ENCODE measurements around the gene SNAPC2. TPM values are rescaled to one million over a fixed set of nuclear protein-coding genes. Genes with fewer than 3 reads are reported as not detected.

Gene SNAPC2
- total RNA-seq, 1 experiment from 2014 or later, result 33.7 TPM

DNA sequence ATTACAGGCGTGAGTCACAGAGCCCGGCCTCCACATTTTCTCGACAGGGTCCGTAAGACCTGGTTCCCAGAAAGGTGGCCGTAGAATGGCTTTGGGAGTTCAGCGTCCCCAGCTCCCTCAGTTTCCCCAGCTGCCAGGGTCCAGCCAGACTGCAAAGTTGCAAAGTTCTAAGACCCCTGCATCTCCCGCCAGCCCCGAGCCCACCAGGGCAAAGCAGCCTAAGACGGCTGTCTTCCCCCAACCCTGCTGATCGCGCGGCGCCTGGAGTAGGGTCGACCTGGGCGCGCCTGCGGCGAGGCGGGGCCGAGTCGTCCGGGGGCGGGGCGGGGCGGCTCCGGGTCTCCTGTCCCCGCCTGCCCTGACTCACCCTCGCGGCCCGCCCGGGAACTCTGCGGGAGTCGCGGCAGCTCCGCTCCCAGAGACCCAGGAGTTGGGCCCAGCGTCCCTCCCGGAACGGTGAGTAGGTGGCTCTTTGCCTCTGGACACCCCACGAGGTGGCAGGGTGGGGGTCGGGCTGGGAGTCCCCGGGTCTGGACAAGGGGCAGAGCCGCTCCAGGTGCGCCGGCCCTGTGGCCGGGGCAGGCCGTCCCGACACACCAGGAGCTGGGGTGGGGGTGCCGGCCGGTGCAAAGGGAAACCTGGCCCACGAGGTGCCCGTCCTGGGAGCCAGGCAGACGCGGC, 31.9 kb upstream of the SNAPC2 start, which contains the start of gene LRRC8E:
LRRC8E (plus strand) TSS at position 366 of the 681 bp plus-strand sequence. CDS start 7,094 bp downstream, outside the sequence.
- DNase-seq (ENCODE audit: low read depth), result peak; percentile 94

DNA sequence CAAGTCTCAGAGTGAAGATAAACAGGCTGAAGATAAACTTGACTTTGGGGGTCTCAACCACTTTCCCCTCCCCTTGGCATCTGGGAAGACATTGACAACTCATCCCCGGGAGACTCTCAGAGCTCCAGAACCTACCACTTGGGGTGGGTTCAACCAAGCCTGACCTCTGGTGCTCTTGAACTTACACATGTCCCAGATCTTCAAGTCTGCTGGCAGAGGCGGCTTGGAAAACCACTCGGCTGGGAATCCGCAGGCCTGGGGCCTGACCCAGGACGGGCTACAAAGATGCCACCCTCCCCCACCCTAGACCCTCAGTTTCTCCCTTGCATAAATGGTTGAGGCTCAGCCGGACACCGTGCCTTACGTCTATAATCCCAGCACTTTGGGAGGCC, 31.3 kb upstream of the SNAPC2 start:
- DNase-seq (ENCODE audit: low read depth), result no peak

DNA sequence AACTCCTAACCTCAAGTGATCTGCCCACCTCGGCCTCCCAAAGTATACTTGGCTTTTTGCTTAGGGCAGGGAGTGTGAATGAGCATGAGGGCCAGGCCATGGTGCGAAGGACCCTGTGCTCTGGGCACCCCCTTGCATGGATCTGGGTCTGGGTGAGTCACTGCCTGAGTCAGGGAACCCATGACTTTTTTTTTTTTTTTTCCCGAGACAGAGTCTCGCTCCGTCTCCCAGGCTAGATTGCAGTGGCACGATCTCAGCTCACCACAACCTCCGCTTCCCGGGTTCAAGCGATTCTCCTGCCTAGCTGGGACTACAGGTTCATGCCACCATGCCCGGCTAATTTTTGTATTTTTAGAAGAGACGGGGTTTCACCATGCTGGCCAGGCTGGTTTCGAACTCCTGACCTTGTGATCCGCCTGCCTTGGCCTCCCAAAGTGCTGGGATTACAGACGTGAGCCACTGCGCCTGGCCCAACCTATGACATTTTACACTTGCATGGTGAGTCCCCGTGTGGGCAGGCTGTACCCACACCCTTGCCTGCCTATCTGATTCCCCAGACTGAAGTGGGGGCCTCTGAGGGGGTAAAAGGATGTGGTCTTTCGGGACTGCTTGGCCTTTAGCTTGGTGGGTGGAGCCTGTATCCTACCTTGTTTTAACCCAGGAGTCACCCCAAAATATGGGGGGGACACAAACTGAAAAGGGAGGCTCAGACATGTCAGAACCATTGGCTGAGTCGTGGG, 26.6 kb upstream of the SNAPC2 start:
- DNase-seq (ENCODE audit: low read depth), result peak; percentile 88

DNA sequence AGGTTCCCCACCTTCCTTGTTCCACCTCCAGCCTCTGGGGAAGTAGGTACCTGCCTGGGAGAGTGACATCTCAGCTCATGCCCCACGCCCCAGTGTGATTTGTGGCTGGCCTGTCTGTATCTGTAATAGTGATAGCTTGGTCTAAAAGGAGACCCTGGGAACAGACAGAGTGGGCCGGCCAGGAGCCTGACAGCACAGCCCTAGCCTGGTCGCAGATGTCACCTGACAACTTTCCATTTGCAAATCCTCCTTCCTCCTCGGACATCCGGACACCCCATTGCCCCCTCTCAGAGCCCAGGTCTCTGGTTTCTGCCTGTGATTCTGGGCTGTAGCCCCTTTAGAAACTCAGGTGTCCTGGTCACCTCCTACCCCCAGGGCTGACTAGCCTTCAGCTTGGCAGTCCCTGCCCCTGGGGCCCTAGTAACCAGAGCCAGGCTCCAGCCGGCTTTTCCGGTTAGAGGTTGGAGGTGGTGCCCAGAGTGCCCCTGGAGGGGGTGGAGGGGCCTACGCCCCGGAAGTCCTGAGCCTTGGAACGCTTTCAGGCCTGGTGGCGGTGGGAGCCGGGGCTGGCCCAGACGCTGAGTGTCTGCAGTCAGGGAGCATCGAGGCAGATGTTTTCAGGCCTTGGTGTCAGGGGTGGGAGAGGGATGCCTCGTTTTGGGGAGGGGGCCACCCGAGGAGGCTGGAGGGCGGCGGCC, 25.4 kb upstream of the SNAPC2 start:
- DNase-seq (ENCODE audit: low read depth), result no peak

DNA sequence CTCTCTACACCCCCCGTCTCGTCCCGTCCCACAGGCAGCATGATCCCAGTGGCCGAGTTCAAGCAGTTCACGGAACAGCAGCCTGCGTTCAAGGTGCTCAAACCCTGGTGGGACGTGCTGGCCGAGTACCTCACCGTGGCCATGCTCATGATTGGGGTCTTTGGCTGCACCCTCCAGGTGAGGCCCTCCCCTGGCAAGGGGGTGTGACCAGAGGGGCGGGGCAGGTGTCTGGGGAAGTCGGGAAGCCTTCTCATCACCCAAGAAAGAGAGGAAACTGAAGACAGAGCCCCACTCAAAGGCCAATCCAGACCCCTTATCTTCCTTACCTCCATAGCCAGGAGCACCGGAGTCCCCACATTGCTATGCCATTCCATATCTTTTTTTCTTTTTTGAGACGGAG, 24.6 kb upstream of the SNAPC2 start:
- DNase-seq (ENCODE audit: low read depth), result no peak

DNA sequence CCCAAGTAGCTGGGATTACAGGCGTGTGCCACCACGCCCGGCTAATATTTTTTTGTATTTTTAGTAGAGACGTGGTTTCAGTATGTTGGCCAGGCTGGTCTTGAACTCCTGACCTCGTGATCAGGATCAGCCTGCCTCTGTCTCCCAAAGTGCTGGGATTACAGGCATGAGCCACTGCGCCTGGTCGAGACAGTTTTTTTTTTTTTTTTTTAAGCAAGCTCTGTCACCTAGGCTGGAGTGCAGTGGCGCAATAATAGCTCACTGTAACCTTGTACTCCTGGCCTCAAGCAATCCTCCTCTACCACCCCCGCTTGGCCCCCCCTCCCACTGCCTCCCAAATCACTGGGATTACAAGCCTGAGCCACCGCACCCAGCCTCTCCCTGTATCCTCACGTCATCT, 22.8 kb upstream of the SNAPC2 start:
- no peak for DNase-seq (ENCODE audit: low read depth)

DNA sequence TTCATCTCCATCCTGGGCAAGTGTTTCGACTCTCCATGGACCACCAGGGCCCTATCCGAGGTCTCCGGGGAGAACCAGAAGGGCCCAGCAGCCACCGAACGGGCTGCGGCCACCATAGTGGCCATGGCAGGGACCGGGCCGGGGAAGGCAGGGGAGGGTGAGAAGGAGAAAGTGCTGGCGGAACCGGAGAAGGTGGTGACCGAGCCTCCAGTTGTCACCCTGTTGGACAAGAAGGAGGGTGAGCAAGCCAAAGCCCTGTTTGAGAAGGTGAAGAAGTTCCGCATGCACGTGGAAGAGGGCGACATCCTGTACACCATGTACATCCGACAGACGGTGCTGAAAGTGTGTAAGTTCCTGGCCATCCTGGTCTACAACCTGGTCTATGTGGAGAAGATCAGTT, 21.2 kb upstream of the SNAPC2 start:
- DNase-seq (ENCODE audit: low read depth), result no peak

DNA sequence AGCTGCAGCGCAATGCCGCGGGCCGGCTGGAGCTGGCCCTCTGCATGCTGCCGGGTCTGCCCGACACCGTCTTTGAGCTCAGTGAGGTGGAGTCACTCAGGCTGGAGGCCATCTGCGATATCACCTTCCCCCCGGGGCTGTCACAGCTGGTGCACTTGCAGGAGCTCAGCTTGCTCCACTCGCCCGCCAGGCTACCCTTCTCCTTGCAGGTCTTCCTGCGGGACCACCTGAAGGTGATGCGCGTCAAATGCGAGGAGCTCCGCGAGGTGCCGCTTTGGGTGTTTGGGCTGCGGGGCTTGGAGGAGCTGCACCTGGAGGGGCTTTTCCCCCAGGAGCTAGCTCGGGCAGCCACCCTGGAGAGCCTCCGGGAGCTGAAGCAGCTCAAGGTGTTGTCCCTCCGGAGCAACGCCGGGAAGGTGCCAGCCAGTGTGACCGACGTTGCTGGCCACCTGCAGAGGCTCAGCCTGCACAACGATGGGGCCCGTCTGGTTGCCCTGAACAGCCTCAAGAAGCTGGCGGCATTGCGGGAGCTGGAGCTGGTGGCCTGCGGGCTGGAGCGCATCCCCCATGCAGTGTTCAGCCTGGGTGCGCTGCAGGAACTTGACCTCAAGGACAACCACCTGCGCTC, 20.3 kb upstream of the SNAPC2 start:
- no peak for DNase-seq (ENCODE audit: low read depth)

DNA sequence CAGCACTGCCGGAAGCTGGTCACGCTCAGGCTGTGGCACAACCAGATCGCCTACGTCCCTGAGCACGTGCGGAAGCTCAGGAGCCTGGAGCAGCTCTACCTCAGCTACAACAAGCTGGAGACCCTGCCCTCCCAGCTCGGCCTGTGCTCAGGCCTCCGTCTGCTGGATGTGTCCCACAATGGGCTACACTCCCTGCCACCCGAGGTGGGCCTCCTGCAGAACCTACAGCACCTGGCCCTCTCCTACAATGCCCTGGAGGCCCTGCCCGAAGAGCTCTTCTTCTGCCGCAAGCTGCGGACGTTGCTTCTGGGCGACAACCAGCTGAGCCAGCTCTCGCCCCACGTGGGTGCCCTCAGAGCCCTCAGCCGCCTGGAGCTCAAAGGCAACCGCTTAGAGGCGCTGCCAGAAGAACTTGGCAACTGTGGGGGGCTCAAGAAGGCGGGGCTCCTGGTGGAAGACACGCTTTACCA, 19.7 kb upstream of the SNAPC2 start:
- DNase-seq (ENCODE audit: low read depth), result no peak

DNA sequence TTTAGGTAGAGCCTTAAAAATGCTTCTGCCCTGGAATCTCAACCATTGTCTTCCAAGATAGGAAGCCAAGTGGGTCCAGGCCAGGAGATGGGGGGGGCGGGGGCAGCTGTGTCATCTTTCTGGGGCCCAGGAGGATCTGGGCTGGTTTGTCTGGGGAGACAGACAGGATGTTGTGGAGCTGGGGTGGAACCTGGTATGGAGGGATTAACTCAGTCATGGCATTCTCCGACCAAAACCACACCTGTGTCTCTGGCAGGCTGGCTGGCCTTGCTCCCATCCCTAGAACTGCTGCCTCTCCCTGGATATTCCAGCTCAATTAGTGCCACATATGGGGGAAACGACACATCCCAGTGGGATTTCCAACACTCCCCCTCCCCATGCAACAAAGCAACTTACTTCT, 19.2 kb upstream of the SNAPC2 start:
- no peak for DNase-seq (ENCODE audit: low read depth)

DNA sequence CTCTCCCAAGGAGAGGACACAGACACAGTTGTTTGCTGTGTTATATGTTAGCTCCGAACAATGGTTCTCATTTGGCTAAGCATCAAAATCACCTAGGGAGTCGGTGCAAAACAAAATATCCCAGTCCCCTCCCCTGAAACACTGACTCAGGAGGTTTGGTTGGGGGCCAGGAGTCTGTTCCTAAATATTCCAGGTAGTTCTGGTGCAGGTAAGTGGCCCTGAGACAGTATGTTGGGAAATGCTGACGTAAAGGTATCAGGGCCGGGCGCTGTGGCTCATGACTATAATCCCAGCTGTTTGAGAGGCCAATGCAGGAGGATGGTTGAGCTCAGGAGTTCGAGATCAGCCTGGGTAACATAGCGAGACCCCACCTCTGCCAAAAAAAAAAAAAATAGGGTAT, 18.8 kb upstream of the SNAPC2 start:
- DNase-seq (ENCODE audit: low read depth), result no peak

DNA sequence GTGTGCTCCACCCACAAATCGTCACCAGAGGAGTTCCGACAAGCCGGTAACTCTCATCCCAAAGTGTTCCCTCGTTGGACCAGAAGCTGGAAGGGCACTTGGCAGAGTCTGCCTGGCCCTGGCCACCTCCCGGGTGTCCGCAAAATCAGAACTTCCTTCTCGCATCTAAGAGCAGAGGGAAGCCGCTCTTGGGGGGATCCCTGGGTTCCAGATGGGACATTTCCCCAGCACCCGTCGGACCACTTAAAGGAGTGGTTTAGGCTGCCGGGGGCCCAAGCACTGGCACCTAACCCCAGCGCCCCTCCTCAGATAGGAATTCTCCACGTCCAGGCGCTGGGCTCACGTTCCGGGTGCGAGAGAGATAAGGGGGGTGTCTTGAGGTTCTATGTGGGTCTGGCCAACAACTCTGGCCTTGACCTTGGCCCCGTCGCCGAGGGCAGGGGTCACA, 17.3 kb upstream of the SNAPC2 start:
- DNase-seq (ENCODE audit: low read depth), result no peak

DNA sequence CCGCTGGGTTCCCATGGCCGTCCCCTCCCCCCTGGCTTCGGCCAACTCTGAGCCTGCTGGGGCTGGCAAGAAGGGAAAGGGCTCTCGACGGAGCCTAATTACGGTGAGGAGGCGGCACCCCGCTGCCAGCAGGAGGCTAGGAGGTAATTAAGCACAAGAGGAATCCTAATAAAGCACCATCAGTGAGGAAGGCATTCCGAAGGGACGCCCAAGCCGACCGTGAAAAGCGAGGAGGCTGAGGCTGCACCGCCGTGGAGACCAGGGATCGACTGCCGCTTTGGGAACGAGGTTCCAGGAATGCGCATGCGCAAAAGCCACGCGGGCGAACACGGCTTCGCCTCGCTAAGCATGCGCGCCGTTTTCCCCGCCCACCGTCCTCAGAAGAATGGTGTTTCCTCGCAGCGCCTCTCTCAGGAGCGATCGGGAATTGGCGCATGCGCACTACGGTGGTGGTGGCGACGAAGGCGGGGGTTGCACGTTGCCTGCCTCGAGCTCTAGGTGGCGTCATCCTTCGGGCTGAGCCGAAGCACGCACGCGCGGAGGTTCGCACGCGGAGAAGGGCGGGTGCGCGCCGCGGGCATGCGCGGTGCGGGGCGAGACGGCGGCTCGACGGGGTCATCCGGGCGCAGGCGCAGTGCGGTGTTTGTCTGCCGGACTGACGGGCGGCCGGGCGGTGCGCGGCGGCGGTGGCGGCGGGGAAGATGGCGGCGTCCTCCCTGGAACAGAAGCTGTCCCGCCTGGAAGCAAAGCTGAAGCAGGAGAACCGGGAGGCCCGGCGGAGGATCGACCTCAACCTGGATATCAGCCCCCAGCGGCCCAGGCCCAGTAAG, 16.7 kb upstream of the SNAPC2 start, which contains the start of gene MAP2K7:
MAP2K7 (plus strand) TSS at position 634 of the 830 bp plus-strand sequence; CDS start at position 702, 68 bp downstream.
- peak; percentile 100 for DNase-seq (ENCODE audit: low read depth)

DNA sequence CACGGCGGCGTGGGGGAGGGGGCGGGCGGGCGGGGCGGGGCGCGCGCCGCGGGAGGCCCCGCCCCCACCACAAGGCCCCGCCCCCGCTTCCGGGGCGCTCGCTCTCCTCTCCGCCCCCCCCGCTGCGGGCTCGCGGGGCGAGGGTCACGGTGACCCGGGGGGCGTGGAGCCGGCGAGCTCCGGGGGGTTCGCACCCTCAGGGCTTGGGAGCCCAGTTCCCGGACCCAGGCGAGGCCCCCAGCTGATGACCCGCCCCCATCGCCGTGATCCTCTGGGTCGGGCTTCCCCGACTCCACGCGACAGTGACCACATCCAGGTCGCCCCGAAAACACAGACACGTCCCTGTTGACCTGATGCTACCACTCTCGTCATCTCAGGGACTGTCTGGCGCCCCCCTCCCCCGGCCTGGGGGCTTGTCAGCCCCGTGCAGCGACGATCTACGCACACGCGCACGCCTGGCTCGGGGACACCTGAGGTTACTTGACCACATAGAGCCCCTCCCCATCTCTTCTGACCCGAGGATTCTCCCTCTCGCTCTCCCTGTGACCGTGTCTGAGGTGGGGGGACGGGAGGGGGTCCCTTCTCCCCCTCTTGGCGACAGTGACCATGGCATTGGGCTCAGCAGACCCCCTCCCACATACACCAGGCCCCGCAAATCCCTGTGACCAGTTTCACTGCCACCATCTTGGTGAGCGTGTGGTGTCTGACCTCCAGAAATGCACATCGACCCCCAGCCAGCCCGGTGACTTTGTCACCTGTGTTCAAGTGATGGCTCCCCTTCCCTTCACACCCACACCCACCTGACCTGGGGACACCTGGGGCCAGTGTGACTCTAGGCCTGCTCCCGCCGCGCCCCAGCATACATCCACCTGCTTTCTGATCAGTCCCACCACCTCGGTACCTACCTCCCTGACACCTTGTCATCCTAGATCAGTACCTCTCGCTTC, 15.8 kb upstream of the SNAPC2 start:
- peak; percentile 38 for DNase-seq (ENCODE audit: low read depth)

DNA sequence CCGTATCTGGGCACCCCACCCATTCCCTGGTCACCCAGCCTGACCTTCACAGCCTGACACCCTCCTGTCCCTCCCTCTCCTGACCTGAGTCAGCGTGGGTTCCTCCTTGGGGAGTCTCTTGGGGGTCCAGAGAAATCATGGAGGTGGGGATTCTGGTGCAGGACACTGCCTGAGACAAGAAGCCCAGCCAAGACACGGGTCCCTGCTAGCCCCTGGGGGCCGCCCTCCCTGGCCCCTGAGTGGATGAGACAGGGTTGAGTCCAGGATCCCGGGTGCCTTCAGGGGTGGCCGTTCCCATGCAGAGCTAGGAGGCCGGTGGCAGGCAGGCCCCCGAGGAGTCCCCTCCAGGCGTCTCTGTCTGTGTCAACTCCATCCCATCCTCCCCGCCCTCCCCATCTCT, 14.9 kb upstream of the SNAPC2 start:
- no peak for DNase-seq (ENCODE audit: low read depth)

DNA sequence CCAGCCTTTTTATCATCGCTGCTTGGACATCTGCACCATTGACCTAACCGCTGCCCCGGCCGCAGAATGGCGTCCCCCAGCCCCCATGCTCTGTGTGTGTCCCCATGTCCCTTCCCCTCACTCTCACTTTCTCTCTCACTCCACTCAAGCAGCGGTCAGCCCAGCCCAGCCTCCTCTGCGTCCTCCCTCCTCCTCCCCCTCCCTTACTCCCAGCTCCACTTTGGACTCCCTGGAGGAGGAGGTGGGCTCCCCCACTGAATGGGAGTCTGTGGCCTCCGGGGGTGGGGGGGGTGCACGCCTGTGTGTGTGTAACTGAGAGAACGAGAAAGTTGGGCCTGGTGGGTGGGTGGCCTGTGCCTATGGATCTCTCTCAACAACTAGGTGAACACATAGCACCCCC, 14.3 kb upstream of the SNAPC2 start:
- no peak for DNase-seq (ENCODE audit: low read depth)

DNA sequence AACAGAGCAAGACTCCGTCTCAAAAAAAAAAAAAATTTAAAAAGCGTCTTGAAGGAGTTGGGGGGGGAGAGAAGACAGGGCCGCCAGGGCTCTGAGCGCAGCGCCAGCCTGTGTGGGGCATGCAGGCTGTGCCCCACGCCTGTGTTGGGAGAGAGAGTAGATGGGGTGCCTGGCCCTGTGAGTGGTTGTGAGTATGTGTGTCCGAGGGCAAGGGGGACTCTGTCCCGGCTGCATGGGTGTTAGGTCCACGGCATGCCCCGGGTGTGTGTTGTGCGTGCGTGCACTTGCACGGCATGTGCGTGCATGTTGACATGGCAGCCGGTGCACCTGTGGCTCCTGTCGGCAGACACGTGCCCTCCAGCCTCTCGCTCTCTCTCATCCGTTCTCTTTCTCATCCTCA, 13.0 kb upstream of the SNAPC2 start:
- no peak for DNase-seq (ENCODE audit: low read depth)

DNA sequence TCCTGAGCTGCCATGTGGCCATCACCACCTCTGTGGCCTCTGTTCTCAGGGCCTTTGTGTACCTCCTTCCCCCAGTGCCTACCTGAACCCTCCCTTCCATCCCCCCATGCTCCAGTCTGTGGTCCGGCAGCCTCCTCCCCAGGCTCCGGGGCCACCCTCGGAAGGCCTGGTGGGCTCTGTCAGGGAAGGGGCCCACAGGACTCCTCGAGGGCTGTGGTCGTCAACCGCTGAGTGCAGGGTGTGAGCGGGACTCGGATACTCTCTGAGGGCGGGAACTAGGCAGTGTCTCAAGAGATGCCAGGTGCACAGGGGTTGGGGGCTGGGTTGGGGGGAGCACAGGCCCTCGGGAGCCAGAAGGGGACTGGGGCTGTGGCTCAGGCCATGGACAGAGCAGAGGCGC, 12.6 kb upstream of the SNAPC2 start:
- no peak for DNase-seq (ENCODE audit: low read depth)

DNA sequence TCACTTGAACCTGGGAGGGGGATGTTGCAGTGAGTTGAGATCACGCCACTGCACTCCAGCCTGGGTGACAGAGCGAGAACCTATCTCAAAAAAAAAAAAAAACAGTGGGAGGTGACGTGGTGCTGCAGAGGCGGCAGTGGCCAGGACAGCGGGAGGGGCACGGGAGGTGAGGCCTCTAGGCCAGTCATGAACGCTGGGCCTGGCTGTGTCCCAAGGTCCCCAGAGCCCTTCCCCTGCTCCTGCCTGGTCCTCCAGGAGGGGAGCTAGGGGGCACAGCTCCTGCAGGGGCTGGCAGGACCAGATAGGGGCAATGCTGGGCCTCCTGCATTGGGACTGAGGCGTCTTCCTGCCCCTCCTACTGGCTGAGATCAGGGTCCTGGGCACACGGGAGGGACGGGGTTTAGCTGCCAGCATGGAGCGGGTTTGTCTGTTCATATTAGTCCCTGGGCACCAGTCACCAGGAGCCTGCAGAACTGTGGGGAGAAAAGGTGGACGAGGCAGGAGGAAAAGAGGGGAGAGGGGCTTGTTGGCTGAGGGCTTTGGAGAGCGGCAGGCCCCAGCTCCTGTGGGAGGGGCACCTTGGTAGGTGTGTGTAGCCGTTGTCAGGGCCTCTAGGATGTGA, 11.9 kb upstream of the SNAPC2 start:
- DNase-seq (ENCODE audit: low read depth), result no peak

All from Daoy (cell line).